ENCODE data around the gene CCIN.
"Not testable (repeated sequence)": the region's sequence is repeated elsewhere in the genome, so short reads cannot be mapped to it uniquely, and the experiment has no call there.

Gene CCIN

GRCh38 chr9:36158917-36159316, 10.3 kb upstream of the CCIN start:
- no peak for DNase-seq (ENCODE audit: low read depth)

DNA sequence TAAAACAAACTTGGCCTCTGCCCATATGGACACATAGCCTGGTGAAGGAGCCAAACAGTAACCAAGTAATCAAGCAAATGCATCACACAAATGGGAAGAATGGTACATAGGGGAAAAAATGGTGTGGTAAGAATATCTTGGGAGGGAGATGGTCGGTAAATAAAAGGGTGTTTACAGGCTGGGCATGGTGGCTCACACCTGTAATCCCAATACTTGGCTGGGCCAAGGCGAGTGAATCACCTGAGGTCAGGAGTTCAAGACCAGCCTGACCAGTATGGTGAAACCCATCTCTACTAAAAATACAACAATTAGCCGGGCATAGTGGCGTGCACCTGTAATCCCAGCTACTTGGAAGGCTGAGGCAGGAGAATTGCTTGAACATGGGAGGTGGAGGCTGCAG, 9.7 kb upstream of the CCIN start:
- not testable (repeated sequence) for DNase-seq (ENCODE audit: low read depth)

- DNase-seq (ENCODE audit: low read depth), result not testable (repeated sequence)
Observed at GRCh38 chr9:36160126-36160525, 9.1 kb upstream of the CCIN start.

GRCh38 chr9:36161187-36161586, 8.0 kb upstream of the CCIN start:
- no peak for DNase-seq (ENCODE audit: low read depth)

GRCh38 chr9:36162211-36162738, 6.9 kb upstream of the CCIN start:
- no peak for DNase-seq (ENCODE audit: low read depth)

DNA sequence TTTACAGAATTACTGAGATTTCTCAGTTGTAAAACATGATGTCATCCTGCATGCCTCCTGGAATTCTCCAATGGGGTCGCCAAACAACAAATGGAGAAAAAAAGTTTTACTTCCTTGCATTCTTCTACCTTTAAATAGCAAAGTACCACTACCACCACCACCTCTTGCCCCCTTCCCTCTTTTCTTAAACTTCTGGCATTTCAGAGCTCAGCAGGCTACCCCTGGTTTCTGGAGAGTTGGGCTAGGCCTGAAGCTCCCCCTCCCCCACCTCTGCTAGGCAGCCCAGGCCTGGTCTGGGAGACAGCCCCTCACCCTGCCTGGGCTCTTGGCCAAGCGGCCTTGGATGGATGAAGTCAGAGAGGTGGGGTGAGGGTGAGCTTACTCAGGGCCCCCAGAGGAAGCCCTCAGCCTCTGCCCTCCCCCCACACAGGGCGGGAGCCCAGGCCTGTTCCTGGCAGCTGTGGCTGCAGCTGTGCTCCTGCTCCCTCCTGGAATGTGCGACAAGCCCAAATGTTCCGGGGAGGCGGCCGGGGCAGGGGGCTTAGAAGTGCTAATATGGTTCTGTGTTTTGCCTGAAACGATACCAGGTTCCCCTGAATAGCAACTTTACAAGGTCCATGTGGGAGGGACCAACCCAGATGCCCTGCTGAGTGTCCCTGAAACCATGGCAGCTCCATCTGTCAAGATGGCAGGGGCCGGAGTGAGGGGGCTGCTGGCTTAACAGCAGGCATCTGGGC, 6.0 kb upstream of the CCIN start:
- DNase-seq (ENCODE audit: low read depth), result no peak

DNA sequence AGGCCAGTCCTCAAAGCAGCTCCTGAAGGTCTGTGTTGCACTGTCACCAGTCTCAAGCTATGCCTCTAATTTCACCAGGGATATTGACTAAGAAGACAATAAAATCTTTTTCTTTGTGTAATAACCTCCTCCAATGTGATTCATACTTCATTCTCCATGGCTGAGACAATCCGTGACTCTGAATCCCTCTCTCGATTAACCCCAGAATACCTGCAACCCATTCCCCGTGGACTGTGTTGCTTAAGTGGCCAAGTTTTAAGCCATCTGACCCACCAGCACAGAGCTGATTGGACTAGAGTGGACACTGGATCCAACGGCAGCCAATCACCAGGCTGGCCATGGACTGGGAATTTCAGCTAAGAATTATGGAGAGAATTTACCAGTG, 5.4 kb upstream of the CCIN start:
- DNase-seq (ENCODE audit: low read depth), result no peak

DNA sequence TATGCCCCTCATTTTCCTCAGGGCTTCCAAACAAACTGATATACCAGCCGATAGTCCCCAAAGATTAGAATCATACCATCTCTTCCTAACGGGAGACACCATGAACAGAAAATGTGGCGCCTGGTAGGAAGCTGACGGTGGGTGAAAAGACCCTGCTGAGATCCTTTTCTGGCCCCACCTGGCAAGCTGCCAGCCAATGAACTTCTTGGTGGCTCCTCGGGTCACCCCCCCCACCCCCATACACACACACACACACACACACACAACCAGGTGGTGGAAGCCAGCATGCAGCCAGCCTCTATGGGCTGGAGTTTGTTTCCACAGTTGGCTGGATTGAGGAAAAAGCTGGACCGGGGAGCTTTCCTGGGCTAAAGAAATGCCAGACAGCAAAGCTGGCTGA, 4.8 kb upstream of the CCIN start:
- no peak for DNase-seq (ENCODE audit: low read depth)

DNA sequence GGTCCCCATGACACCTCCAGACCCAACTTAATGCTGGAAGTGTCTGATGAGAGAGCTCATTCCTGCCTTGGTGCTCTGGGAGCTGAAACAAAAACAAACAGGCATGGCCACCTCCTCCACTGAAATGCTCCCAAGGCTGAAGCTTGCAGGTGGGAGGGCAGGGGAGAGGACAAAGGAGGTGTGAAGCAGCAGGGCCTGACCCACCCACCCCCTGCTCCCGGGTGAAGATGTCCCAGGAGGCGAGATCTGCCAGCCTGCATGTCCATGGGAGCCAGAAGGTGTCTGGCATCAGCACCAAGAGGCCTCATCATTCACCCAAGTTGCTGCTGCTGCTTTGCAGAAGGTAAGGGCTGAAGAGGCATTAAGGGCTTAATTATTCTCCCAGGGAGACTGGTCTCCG, 4.2 kb upstream of the CCIN start:
- no peak for DNase-seq (ENCODE audit: low read depth)

DNA sequence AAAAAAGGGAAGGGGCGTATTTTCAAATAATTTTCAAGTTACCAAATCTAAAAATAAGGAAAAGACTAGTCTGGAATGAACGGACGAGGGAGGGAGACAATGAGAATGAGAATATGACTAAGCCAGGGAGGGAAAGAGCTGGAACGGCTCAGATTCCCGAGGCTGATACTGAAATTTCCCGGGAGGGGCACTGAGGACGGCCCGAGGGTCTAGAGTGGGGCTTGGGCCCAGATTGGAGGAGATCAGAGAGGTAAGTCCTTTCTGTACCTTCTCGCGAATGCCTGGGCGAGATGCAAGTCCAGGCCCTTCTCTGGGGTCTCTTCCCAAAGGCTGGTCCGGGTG, 3.4 kb upstream of the CCIN start:
- no peak for DNase-seq (ENCODE audit: low read depth)

DNA sequence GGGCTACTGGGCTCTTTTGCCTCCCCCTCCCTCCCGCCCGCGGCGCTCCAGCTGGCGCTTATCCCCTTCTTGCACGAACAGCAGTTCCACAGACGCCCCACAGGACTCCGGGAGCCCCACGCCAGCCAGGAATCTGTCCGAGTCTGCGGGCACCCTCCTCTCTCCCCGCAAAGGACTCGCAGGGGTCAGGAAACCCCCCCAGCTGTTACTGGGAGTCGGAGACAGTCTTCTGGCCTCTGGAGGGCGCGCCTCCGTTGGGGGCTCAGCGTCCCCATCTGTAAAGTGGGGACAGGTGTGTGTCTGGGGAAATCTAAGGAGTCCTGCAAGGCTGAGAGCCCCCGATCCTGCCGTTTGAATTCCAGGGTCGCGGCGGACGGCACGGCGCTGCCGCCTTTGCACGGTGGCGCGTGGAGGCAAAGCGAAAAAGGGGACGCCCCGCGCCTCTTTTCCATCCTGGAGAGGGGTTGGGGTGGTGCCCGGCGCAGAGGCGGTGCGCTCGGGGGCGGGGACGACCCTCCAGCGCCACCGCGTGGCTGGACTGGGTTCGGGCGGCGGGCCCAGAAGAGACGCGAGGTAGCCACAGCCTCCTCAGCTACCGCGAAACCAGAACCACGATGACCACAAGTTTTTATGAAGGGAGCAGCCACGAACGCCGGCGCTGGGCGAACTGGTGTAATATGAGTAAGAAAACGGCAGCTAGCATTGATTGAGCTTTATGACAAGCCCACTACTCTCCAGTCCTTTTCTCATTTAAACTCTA, 2.8 kb upstream of the CCIN start:
- DNase-seq (ENCODE audit: low read depth), result peak; percentile 70

DNA sequence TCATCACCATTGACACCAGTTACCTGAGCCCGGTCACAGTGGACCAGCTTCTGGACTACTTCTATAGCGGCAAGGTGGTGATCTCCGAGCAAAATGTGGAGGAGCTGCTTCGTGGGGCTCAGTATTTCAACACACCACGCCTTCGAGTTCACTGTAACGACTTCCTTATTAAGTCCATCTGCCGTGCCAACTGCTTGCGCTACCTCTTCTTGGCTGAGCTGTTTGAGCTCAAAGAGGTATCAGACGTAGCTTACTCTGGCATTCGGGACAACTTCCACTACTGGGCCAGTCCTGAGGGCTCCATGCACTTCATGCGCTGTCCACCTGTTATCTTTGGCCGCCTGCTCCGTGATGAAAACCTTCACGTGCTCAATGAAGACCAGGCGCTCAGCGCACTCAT, 520 bp downstream of the CCIN start:
- DNase-seq (ENCODE audit: low read depth), result no peak

DNA sequence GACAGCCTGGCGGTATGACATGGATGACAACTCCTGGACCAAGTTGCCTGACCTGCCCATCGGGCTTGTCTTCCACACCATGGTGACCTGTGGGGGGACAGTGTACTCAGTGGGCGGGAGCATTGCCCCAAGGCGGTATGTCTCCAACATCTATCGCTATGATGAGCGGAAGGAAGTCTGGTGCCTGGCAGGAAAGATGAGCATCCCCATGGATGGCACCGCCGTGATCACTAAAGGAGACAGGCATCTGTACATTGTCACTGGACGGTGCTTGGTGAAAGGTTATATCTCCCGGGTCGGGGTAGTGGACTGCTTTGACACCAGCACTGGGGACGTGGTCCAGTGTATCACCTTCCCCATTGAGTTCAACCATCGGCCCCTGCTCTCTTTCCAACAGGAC, 1.3 kb downstream of the CCIN start:
- no peak for DNase-seq (ENCODE audit: low read depth)

DNA sequence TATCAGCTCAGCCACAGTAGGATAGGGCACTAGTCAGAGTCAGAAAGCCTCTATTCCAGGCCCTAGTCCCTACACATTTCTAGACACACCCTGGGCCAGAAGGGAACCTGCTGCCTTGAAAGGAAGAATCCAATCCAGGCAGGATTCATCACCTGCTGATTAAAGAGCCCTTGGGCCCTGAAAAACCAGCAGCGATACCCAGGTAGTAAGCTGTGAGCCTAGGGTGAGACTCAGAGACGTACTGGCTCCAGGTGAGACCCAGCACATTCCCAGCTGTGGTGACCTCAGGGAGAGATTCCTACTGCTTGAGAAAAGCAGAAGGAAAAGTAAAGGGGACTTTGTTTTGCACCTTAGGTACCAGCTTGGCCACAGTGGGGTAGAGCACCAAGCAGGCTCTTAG, 4.7 kb downstream of the CCIN start:
- DNase-seq (ENCODE audit: low read depth), result no peak

GRCh38 chr9:36174271-36174670, 5.1 kb downstream of the CCIN start:
- no peak for DNase-seq (ENCODE audit: low read depth)

DNA sequence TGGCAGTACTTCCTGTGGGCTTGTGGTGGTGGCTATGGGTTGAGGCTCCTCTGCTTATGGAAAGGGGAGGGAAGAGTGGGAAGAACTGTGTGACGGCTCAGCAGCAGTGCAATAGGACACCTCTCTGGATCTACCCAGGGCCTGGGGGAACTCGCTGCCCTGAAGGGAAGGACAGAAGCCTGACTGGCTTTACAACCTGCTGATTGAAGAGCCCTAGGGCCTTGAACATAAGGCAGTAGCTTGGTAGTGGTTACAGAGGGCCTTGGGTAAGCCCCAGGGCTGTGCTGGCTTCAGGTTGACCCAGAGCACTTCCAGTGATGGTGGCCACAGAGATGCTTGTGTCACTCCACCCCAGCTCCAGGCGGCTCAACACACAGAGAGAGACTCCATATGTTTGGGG, 5.5 kb downstream of the CCIN start:
- no peak for DNase-seq (ENCODE audit: low read depth)

- DNase-seq (ENCODE audit: low read depth), result not testable (repeated sequence)
Observed at GRCh38 chr9:36175209-36175608, 6.0 kb downstream of the CCIN start.

GRCh38 chr9:36176496-36176895, 7.3 kb downstream of the CCIN start:
- not testable (repeated sequence) for DNase-seq (ENCODE audit: low read depth)

DNA sequence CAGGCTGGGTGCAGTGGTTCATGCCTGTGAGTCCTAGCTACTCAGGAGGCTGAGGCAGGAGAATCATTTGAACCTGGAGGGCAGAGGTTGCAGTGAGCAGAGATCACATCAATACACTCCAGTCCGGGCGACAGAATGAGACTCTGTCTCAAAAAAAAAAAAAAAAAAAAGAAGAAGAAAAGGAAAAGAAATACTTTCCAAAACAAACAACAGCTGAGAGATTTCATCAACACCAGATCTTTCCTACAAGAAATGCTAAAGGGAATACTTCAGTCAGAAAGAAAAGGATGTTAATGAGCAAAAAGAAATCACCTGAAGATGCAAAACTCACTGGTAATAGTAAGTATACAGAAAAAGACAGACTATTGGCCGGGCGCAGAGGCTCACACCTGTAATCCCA, 8.4 kb downstream of the CCIN start:
- DNase-seq (ENCODE audit: low read depth), result no peak

DNA sequence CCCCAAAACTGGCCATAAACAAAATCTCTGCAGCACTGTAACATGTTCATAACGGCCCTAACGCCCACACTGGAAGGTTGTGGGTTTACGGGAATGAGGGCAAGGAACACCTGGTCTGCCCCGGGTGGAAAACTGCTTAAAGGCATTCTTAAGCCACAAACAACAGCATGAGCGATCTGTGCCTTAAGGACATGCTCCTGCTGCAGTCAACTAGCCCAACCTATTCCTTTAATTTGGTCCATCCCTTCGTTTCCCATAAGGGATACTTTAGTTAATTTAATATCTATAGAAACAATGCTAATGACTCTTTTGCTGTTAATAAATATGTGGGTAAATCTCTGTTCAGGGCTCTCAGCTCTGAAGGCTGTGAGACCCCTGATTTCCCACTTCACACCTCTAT, 11.1 kb downstream of the CCIN start:
- not testable (repeated sequence) for DNase-seq (ENCODE audit: low read depth)

- no peak for DNase-seq (ENCODE audit: low read depth)
Observed at GRCh38 chr9:36187414-36187813, 18.2 kb downstream of the CCIN start.

DNA sequence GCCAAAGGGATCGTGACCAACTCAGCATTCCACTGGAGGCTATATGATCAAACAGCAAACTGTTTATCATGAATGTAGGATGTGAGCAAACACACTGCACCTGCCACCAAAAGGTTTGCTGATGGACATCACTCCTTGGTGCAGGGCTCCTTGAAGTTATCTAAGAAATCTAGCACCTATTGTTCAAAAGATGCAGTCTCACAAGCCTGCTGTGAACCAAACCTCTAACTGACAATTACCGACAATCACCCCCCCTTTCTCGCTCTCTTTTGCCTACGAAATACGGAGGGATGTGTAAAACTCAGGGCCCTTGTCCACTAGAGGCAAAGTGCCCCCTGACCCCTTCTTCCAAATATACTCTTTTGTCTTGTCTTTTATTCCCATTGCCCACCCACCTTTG, 19.0 kb downstream of the CCIN start:
- no peak for DNase-seq (ENCODE audit: low read depth)

- no peak for DNase-seq (ENCODE audit: low read depth)
Observed at GRCh38 chr9:36189976-36190375, 20.8 kb downstream of the CCIN start.

All from fibroblast of gingiva (primary cell).